ENCODE measurements around the gene AHSG.
A peak's percentile ranks its signal among the peaks of the same experiment; 100 is the strongest.

The AHSG gene

DNA sequence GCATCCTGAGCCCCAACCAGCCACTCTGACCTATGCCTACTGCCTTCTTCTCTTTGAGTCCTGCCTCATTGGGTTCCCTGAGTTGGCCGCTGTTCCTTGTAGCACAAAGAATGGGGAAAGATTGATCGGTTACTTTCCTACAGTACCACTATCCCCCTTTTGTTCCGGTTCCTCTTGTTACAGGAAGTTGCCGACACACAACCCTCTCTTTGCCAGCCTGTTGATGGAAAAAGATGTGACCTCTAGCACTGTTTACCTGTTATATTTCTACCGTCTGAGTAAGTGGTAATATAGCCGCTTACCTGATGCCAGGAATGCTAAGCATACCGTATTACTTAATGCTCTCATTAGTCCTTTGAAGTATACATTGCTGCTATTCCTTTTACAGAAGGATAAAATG, 9.7 kb upstream of the AHSG start:
- Histone ChIP-seq H2AFZ (ENCODE audit: low read length) (no peak overlapping the region), H3K9ac (ENCODE audit: low read depth, low read length, poor library complexity) (no peak overlapping the region), H2BK5ac (ENCODE audit: low read length) (no peak overlapping the region), H3K23ac (ENCODE audit: low read depth, low read length, poor library complexity) (no peak overlapping the region), H3K9me3 (replicated peaks in 1 of 2; ENCODE audit: control insufficient read depth in 2 of 2, insufficient read depth in 1 of 2, low read depth in 1 of 2, low read length in 2 of 2) (no peaks in the 10 kb centered on the region), H3K18ac (ENCODE audit: low read length) (no peak overlapping the region), H3K36me3 (replicated peaks in 1 of 2; ENCODE audit: control insufficient read depth in 2 of 2, insufficient read depth in 2 of 2, low read length in 2 of 2) (no peaks in the 10 kb centered on the region), H3K4me1 (ENCODE audit: control insufficient read depth in 2 of 2, insufficient read depth in 1 of 2, low read depth in 1 of 2, low read length in 2 of 2) (peaks cover 0 to 2% of the 10 kb centered on the region in 2 donors), H3K27ac (replicated peaks; ENCODE audit: low read length) (no peak overlapping the region), H2AK5ac (ENCODE audit: low read depth, low read length) (no peak overlapping the region), H2BK15ac (ENCODE audit: low read length) (no peak overlapping the region), H3K4me3 (ENCODE audit: low read length in 2 of 2) (no peak overlapping the region), H2BK12ac (ENCODE audit: low read length) (no peak overlapping the region), H3K79me1 (ENCODE audit: low read depth, low read length) (peaks cover 1% of the 10 kb centered on the region), H2BK120ac (ENCODE audit: low read depth, low read length) (no peak overlapping the region), H3K4ac (ENCODE audit: low read length) (no peak overlapping the region), H3K27me3 (ENCODE audit: control insufficient read depth in 3 of 3, insufficient read depth in 3 of 3, low read depth in 1 of 3, low read length in 3 of 3) (peaks cover 0 to 22% (median 0%) of the 10 kb centered on the region in 3 experiments), H4K91ac (ENCODE audit: low read depth, low read length, poor library complexity) (no peak overlapping the region), H4K8ac (ENCODE audit: low read depth, low read length) (no peak overlapping the region), H3K4me2 (ENCODE audit: insufficient read depth, low read length, poor library complexity, severe bottlenecking) (no peak overlapping the region), H3K14ac (ENCODE audit: low read length) (no peak overlapping the region)
- WGBS, 2 donors (ENCODE audit: extremely low coverage in 2 of 2, insufficient read length in 2 of 2, insufficient replicate concordance in 1 of 2) = no CpG with 5 or more reads among the region's 7 CpGs
- no peak for DNase-seq (ENCODE audit: low spot score)

- Histone ChIP-seq H3K9ac (ENCODE audit: low read depth, low read length, poor library complexity) (no peak overlapping the region), H2BK120ac (ENCODE audit: low read depth, low read length) (no peak overlapping the region), H4K91ac (ENCODE audit: low read depth, low read length, poor library complexity) (no peak overlapping the region), H2BK12ac (ENCODE audit: low read length) (no peak overlapping the region), H3K4me2 (ENCODE audit: insufficient read depth, low read length, poor library complexity, severe bottlenecking) (no peak overlapping the region), H3K36me3 (replicated peaks in 1 of 2; ENCODE audit: control insufficient read depth in 2 of 2, insufficient read depth in 2 of 2, low read length in 2 of 2) (no peaks in the 10 kb centered on the region), H3K9me3 (replicated peaks in 1 of 2; ENCODE audit: control insufficient read depth in 2 of 2, insufficient read depth in 1 of 2, low read depth in 1 of 2, low read length in 2 of 2) (no peaks in the 10 kb centered on the region), H3K4ac (ENCODE audit: low read length) (no peak overlapping the region), H3K18ac (ENCODE audit: low read length) (no peak overlapping the region), H3K79me1 (ENCODE audit: low read depth, low read length) (peaks cover 1% of the 10 kb centered on the region), H2BK5ac (ENCODE audit: low read length) (no peak overlapping the region), H3K23ac (ENCODE audit: low read depth, low read length, poor library complexity) (no peak overlapping the region), H2BK15ac (ENCODE audit: low read length) (no peak overlapping the region), H2AK5ac (ENCODE audit: low read depth, low read length) (no peak overlapping the region), H3K27me3 (ENCODE audit: control insufficient read depth in 3 of 3, insufficient read depth in 3 of 3, low read depth in 1 of 3, low read length in 3 of 3) (peaks cover 0 to 15% (median 0%) of the 10 kb centered on the region in 3 experiments), H3K4me1 (ENCODE audit: control insufficient read depth in 2 of 2, insufficient read depth in 1 of 2, low read depth in 1 of 2, low read length in 2 of 2) (peaks cover 0 to 2% of the 10 kb centered on the region in 2 donors), H3K4me3 (ENCODE audit: low read length in 2 of 2) (no peak overlapping the region), H4K8ac (ENCODE audit: low read depth, low read length) (no peak overlapping the region), H2AFZ (ENCODE audit: low read length) (no peak overlapping the region), H3K27ac (replicated peaks; ENCODE audit: low read length) (no peak overlapping the region), H3K14ac (ENCODE audit: low read length) (no peak overlapping the region)
- DNase-seq (ENCODE audit: low spot score) = no peak
These were observed 7.8 kb upstream of the AHSG start for GRCh38 chr3:186605078-186605477.

DNA sequence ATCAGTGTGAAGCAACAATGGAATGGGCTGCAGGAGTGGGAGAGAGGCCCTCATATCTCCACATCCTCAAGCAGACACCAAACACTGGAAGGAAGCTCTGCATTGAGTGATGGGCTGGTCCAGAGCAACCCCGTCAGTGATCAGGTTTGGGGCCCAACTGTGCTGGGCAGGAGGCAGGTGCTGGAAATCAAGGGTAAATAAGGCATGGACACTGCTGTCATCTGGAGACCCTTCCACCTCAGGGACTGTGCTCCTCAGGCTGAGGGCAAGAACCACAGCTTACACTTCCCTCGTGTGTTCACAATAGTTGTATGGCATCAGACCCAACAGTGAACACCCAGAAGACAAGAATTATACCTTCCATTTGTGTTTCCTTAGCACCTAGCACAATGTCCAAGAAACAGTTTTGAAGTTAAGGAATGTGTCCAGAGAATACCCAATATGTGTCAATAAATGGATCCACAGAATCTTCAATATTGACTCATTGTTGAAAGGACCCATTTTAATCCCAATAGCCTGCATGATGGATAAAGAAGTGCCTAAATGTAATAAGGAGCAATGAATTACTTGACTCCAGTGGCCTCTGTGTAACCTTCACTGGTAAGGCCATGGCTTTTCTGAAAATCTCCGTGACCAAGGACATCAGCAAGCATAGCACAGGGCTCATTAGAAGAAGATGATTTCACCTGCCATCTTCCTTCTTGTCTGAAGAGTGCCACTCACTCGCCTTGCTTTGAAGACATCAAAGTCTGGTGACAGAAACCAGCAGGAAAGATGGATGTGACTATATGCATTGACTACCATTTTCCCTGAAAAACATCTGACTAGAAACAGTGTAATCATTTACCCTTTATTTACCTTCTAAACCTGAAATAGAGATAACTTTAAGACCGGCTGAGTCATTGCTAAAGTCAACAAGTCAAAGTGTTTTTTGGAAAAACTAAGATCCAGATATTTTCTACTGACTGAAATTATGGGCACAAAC, 7.0 kb upstream of the AHSG start:
- H3K23ac ChIP-seq (ENCODE audit: low read depth, low read length, poor library complexity) = peak overlapping the region; percentile 45
- H2BK5ac ChIP-seq (ENCODE audit: low read length) = no peak overlapping the region
- peaks cover 0 to 10% (median 0%) of the 10 kb centered on the region in 3 experiments for H3K27me3 ChIP-seq (ENCODE audit: control insufficient read depth in 3 of 3, insufficient read depth in 3 of 3, low read depth in 1 of 3, low read length in 3 of 3)
- no peak overlapping the region for H2AFZ ChIP-seq (ENCODE audit: low read length)
- no peak overlapping the region for H2BK120ac ChIP-seq (ENCODE audit: low read depth, low read length)
- no peak overlapping the region for H3K27ac ChIP-seq (replicated peaks; ENCODE audit: low read length)
- peaks cover 1% of the 10 kb centered on the region for H3K79me1 ChIP-seq (ENCODE audit: low read depth, low read length)
- no peak for DNase-seq (ENCODE audit: low spot score)
- no peak overlapping the region for H3K4ac ChIP-seq (ENCODE audit: low read length)
- no peak overlapping the region for H3K9ac ChIP-seq (ENCODE audit: low read depth, low read length, poor library complexity)
- H3K4me1 ChIP-seq (ENCODE audit: control insufficient read depth in 2 of 2, insufficient read depth in 1 of 2, low read depth in 1 of 2, low read length in 2 of 2) = peaks cover 0 to 2% of the 10 kb centered on the region in 2 donors
- no peak overlapping the region for H3K4me3 ChIP-seq (ENCODE audit: low read length in 2 of 2)
- no CpG with 5 or more reads among the region's 5 CpGs for WGBS, 2 donors (ENCODE audit: extremely low coverage in 2 of 2, insufficient read length in 2 of 2, insufficient replicate concordance in 1 of 2)
- no peak overlapping the region for H2BK12ac ChIP-seq (ENCODE audit: low read length)
- H3K18ac ChIP-seq (ENCODE audit: low read length) = no peak overlapping the region
- H3K14ac ChIP-seq (ENCODE audit: low read length) = no peak overlapping the region
- H4K8ac ChIP-seq (ENCODE audit: low read depth, low read length) = no peak overlapping the region
- H2AK5ac ChIP-seq (ENCODE audit: low read depth, low read length) = no peak overlapping the region
- H2BK15ac ChIP-seq (ENCODE audit: low read length) = no peak overlapping the region
- no peak overlapping the region for H3K4me2 ChIP-seq (ENCODE audit: insufficient read depth, low read length, poor library complexity, severe bottlenecking)
- no peaks in the 10 kb centered on the region for H3K9me3 ChIP-seq (replicated peaks in 1 of 2; ENCODE audit: control insufficient read depth in 2 of 2, insufficient read depth in 1 of 2, low read depth in 1 of 2, low read length in 2 of 2)
- H3K36me3 ChIP-seq (replicated peaks in 1 of 2; ENCODE audit: control insufficient read depth in 2 of 2, insufficient read depth in 2 of 2, low read length in 2 of 2) = no peaks in the 10 kb centered on the region
- H4K91ac ChIP-seq (ENCODE audit: low read depth, low read length, poor library complexity) = no peak overlapping the region

- no peak for DNase-seq (ENCODE audit: low spot score)
- no peak overlapping the region for H3K4me2 ChIP-seq (ENCODE audit: insufficient read depth, low read length, poor library complexity, severe bottlenecking)
- no peak overlapping the region for H2BK12ac ChIP-seq (ENCODE audit: low read length)
- no CpG with 5 or more reads among the region's 2 CpGs for WGBS, 2 donors (ENCODE audit: extremely low coverage in 2 of 2, insufficient read length in 2 of 2, insufficient replicate concordance in 1 of 2)
- H3K18ac ChIP-seq (ENCODE audit: low read length) = no peak overlapping the region
- peaks cover 0 to 21% (median 0%) of the 10 kb centered on the region in 3 experiments for H3K27me3 ChIP-seq (ENCODE audit: control insufficient read depth in 3 of 3, insufficient read depth in 3 of 3, low read depth in 1 of 3, low read length in 3 of 3)
- peaks cover 1% of the 10 kb centered on the region for H3K79me1 ChIP-seq (ENCODE audit: low read depth, low read length)
- no peak overlapping the region for H2BK15ac ChIP-seq (ENCODE audit: low read length)
- no peaks in the 10 kb centered on the region for H3K36me3 ChIP-seq (replicated peaks in 1 of 2; ENCODE audit: control insufficient read depth in 2 of 2, insufficient read depth in 2 of 2, low read length in 2 of 2)
- no peak overlapping the region for H4K8ac ChIP-seq (ENCODE audit: low read depth, low read length)
- H2BK120ac ChIP-seq (ENCODE audit: low read depth, low read length) = no peak overlapping the region
- H3K14ac ChIP-seq (ENCODE audit: low read length) = no peak overlapping the region
- H3K9ac ChIP-seq (ENCODE audit: low read depth, low read length, poor library complexity) = no peak overlapping the region
- H3K27ac ChIP-seq (replicated peaks; ENCODE audit: low read length) = no peak overlapping the region
- no peak overlapping the region for H2AFZ ChIP-seq (ENCODE audit: low read length)
- no peak overlapping the region for H3K4me3 ChIP-seq (ENCODE audit: low read length in 2 of 2)
- H3K4ac ChIP-seq (ENCODE audit: low read length) = no peak overlapping the region
- H3K9me3 ChIP-seq (replicated peaks in 1 of 2; ENCODE audit: control insufficient read depth in 2 of 2, insufficient read depth in 1 of 2, low read depth in 1 of 2, low read length in 2 of 2) = no peaks in the 10 kb centered on the region
- H3K4me1 ChIP-seq (ENCODE audit: control insufficient read depth in 2 of 2, insufficient read depth in 1 of 2, low read depth in 1 of 2, low read length in 2 of 2) = no peaks in the 10 kb centered on the region
- H2BK5ac ChIP-seq (ENCODE audit: low read length) = no peak overlapping the region
- H2AK5ac ChIP-seq (ENCODE audit: low read depth, low read length) = no peak overlapping the region
- H4K91ac ChIP-seq (ENCODE audit: low read depth, low read length, poor library complexity) = no peak overlapping the region
- H3K23ac ChIP-seq (ENCODE audit: low read depth, low read length, poor library complexity) = no peak overlapping the region
These were observed 4.1 kb upstream of the AHSG start for GRCh38 chr3:186608624-186609215.

All from neuronal stem cell (in vitro differentiated cells).